Activated CD8-positive, alpha-beta T cell treated with anti-CD3 and anti-CD28 coated beads, Interleukin-2, amount 10 ng/mL, durations not matched to agents 7 days and 5 days (primary cell): Measurements from ENCODE around the gene MTARC2. TPM values are rescaled to one million over a fixed set of nuclear protein-coding genes. Genes with fewer than 3 reads are reported as not detected.
A peak's percentile ranks its signal among the peaks of the same experiment; 100 is the strongest.

Experiments
- ATAC-seq: fragments of 150-1000 bp; cut with Tn5 transposase; one replicate; pipeline ENCODE4 v1.10.0; 2021; ENCODE audit warnings: moderate library complexity
- CTCF ChIA-PET: fragments of 350-600 bp; sonication (Branson Sonifier 250); formaldehyde crosslinking; loops from one replicate; lab custom pipeline; 2021; ENCODE audit warnings: antibody characterized with exemption; lab: Charles Lee
- POLR2A ChIA-PET: fragments of 350-600 bp; sonication (Branson Sonifier 250); formaldehyde crosslinking; loops from one replicate; lab custom pipeline; 2021; ENCODE audit warnings: antibody characterized with exemption; lab: Charles Lee
- DNase-seq: peaks from one replicate; pipeline ENCODE4 v3.0.0-alpha.2; 2020
- H3K27ac Mint-ChIP-seq: one replicate; pipeline ENCODE4 v1.8.0; 2021; ENCODE audit warnings: mild to moderate bottlenecking, mixed read lengths
- H3K27me3 Mint-ChIP-seq: one replicate; pipeline ENCODE4 v1.8.0; 2021; ENCODE audit warnings: low read depth, mixed read lengths
- H3K36me3 Mint-ChIP-seq: one replicate; pipeline ENCODE4 v1.8.0; 2021; ENCODE audit warnings: low read depth, mixed read lengths
- H3K4me1 Mint-ChIP-seq: one replicate; pipeline ENCODE4 v1.8.0; 2021; ENCODE audit warnings: low read depth, mixed read lengths
- H3K4me3 Mint-ChIP-seq: one replicate; pipeline ENCODE4 v1.8.0; 2021; ENCODE audit warnings: mild to moderate bottlenecking, mixed read lengths
- H3K9me3 Mint-ChIP-seq: one replicate; pipeline ENCODE4 v1.8.0; 2022; ENCODE audit warnings: mixed read lengths; ENCODE audit not compliant: insufficient read depth
- total RNA-seq, 2 experiments: library from RNA; stranded (reverse); gene quantifications; one replicate each; pipeline ENCODE4 v1.2.3, GENCODE V29; 2021

MTARC2 gene
- total RNA-seq, 2 experiments from 2014 or later = not detected

- POLR2A ChIA-PET = no interaction called here
- no peaks in the 10 kb centered on the region for H3K9me3 Mint-ChIP-seq
- no peak overlapping the region for H3K4me3 Mint-ChIP-seq
- peaks cover 6% of the 10 kb centered on the region for H3K27me3 Mint-ChIP-seq
- ATAC-seq (no peak), DNase-seq (no peak)
- H3K4me1 Mint-ChIP-seq = peaks cover 2% of the 10 kb centered on the region
- H3K27ac Mint-ChIP-seq = no peak overlapping the region
- no peaks in the 10 kb centered on the region for H3K36me3 Mint-ChIP-seq
- CTCF ChIA-PET = no interaction called here
Measured at GRCh38 chr1:220808345-220809186, 60.4 kb downstream of the MTARC2 start.

GRCh38 chr1:220809187-220809550, 61.0 kb downstream of the MTARC2 start:
- H3K4me1 Mint-ChIP-seq = peaks cover 2% of the 10 kb centered on the region
- no peaks in the 10 kb centered on the region for H3K36me3 Mint-ChIP-seq
- DNase-seq (no peak), ATAC-seq (no peak)
- CTCF ChIA-PET = no interaction called here
- no peak overlapping the region for H3K27ac Mint-ChIP-seq
- POLR2A ChIA-PET = no interaction called here
- no peak overlapping the region for H3K4me3 Mint-ChIP-seq
- H3K9me3 Mint-ChIP-seq = no peaks in the 10 kb centered on the region
- H3K27me3 Mint-ChIP-seq = peaks cover 6% of the 10 kb centered on the region

GRCh38 chr1:220809704-220810103, 61.6 kb downstream of the MTARC2 start:
- H3K4me3 Mint-ChIP-seq = no peak overlapping the region
- no peak for ATAC-seq
- ChIA-PET POLR2A (no interaction called here), CTCF (interaction anchor here (1.0 to 1.7 kb wide), 7 partner anchors 10 to 626 kb away, joined by 3 to 7 read pairs (median 4); no protein-coding TSS in a partner anchor)
- no peak for DNase-seq
- H3K36me3 Mint-ChIP-seq = no peaks in the 10 kb centered on the region
- H3K27me3 Mint-ChIP-seq = peaks cover 8% of the 10 kb centered on the region
- no peaks in the 10 kb centered on the region for H3K9me3 Mint-ChIP-seq
- no peak overlapping the region for H3K27ac Mint-ChIP-seq
- peaks cover 2% of the 10 kb centered on the region for H3K4me1 Mint-ChIP-seq

GRCh38 chr1:220810179-220810653, 62.1 kb downstream of the MTARC2 start:
- CTCF ChIA-PET = interaction anchor here (0.6 to 1.7 kb wide), 10 partner anchors 9 to 625 kb away, joined by 3 to 7 read pairs (median 4); no protein-coding TSS in a partner anchor
- DNase-seq = peak; percentile 79
- ATAC-seq = peak; percentile 98
- Mint-ChIP-seq H3K4me1 (peaks cover 2% of the 10 kb centered on the region), H3K27me3 (peaks cover 8% of the 10 kb centered on the region), H3K9me3 (no peaks in the 10 kb centered on the region), H3K36me3 (no peaks in the 10 kb centered on the region), H3K4me3 (peak overlapping the region; percentile 29), H3K27ac (no peak overlapping the region)
- POLR2A ChIA-PET = no interaction called here

- H3K4me3 Mint-ChIP-seq = no peak overlapping the region
- no peak for DNase-seq
- H3K27ac Mint-ChIP-seq = no peak overlapping the region
- ChIA-PET CTCF (interaction anchor here (0.6 to 1.7 kb wide), 9 partner anchors 8 to 624 kb away, joined by 3 to 7 read pairs (median 4); no protein-coding TSS in a partner anchor), POLR2A (no interaction called here)
- peaks cover 2% of the 10 kb centered on the region for H3K4me1 Mint-ChIP-seq
- peaks cover 8% of the 10 kb centered on the region for H3K27me3 Mint-ChIP-seq
- no peak for ATAC-seq
- H3K9me3 Mint-ChIP-seq = no peaks in the 10 kb centered on the region
- no peaks in the 10 kb centered on the region for H3K36me3 Mint-ChIP-seq
Measured at GRCh38 chr1:220810963-220811362, 62.8 kb downstream of the MTARC2 start.

GRCh38 chr1:220811695-220812094, 63.6 kb downstream of the MTARC2 start:
- Mint-ChIP-seq H3K9me3 (no peaks in the 10 kb centered on the region), H3K27ac (no peak overlapping the region), H3K4me3 (no peak overlapping the region), H3K4me1 (peaks cover 2% of the 10 kb centered on the region), H3K27me3 (peaks cover 8% of the 10 kb centered on the region), H3K36me3 (no peaks in the 10 kb centered on the region)
- ATAC-seq (no peak), DNase-seq (no peak)
- ChIA-PET POLR2A (no interaction called here), CTCF (no interaction called here)

- Mint-ChIP-seq H3K27ac (no peak overlapping the region), H3K4me3 (no peak overlapping the region), H3K4me1 (peaks cover 2% of the 10 kb centered on the region), H3K9me3 (no peaks in the 10 kb centered on the region), H3K27me3 (peaks cover 8% of the 10 kb centered on the region), H3K36me3 (no peaks in the 10 kb centered on the region)
- DNase-seq = no peak
- ChIA-PET CTCF (no interaction called here), POLR2A (no interaction called here)
- ATAC-seq = no peak
Measured at GRCh38 chr1:220812308-220812707, 64.2 kb downstream of the MTARC2 start.

- Mint-ChIP-seq H3K36me3 (no peaks in the 10 kb centered on the region), H3K9me3 (no peaks in the 10 kb centered on the region), H3K27ac (no peak overlapping the region), H3K27me3 (peaks cover 8% of the 10 kb centered on the region), H3K4me3 (no peak overlapping the region), H3K4me1 (peaks cover 2% of the 10 kb centered on the region)
- DNase-seq (no peak), ATAC-seq (no peak)
- ChIA-PET CTCF (no interaction called here), POLR2A (no interaction called here)
Measured at GRCh38 chr1:220813013-220813412, 64.9 kb downstream of the MTARC2 start.

- peaks cover 2% of the 10 kb centered on the region for H3K4me1 Mint-ChIP-seq
- peaks cover 8% of the 10 kb centered on the region for H3K27me3 Mint-ChIP-seq
- no peak overlapping the region for H3K27ac Mint-ChIP-seq
- ChIA-PET CTCF (interaction anchor here (1.0 kb wide), 1 partner anchor 8 kb away, joined by 3 read pairs; no protein-coding TSS in a partner anchor), POLR2A (no interaction called here)
- DNase-seq (no peak), ATAC-seq (no peak)
- H3K9me3 Mint-ChIP-seq = no peaks in the 10 kb centered on the region
- H3K36me3 Mint-ChIP-seq = no peaks in the 10 kb centered on the region
- H3K4me3 Mint-ChIP-seq = no peak overlapping the region
Measured at GRCh38 chr1:220815409-220815808, 67.3 kb downstream of the MTARC2 start.

GRCh38 chr1:220817907-220818306, 69.8 kb downstream of the MTARC2 start:
- Mint-ChIP-seq H3K27me3 (peaks cover 2% of the 10 kb centered on the region), H3K9me3 (no peaks in the 10 kb centered on the region), H3K27ac (no peak overlapping the region), H3K4me1 (no peaks in the 10 kb centered on the region), H3K4me3 (no peak overlapping the region), H3K36me3 (no peaks in the 10 kb centered on the region)
- CTCF ChIA-PET = no interaction called here
- DNase-seq (no peak), ATAC-seq (no peak)
- POLR2A ChIA-PET = no interaction called here

- ChIA-PET CTCF (interaction anchor here (1.3 to 1.6 kb wide), 2 partner anchors 8 to 15 kb away, joined by 3 to 4 read pairs; no protein-coding TSS in a partner anchor), POLR2A (no interaction called here)
- Mint-ChIP-seq H3K9me3 (no peaks in the 10 kb centered on the region), H3K36me3 (no peaks in the 10 kb centered on the region), H3K27me3 (peaks cover 2% of the 10 kb centered on the region), H3K4me3 (no peak overlapping the region), H3K27ac (no peak overlapping the region), H3K4me1 (no peaks in the 10 kb centered on the region)
- DNase-seq (no peak), ATAC-seq (no peak)
Measured at GRCh38 chr1:220818421-220819173, 70.5 kb downstream of the MTARC2 start.
